NB4 (cell line): Measurements from ENCODE around the gene PRR9.

Experiments used
- POLR2A ChIP-seq: IDR thresholded peaks from 2 replicates; pipeline ENCODE4 v1.6.1; 2011; ENCODE audit warnings: mild to moderate bottlenecking; ENCODE audit not compliant: insufficient read length; ENCODE audit errors: extremely low read depth
- TF ChIP-seq, protein P1 (sequence below): IDR thresholded peaks from one replicate; pipeline ENCODE4 v1.5.1; 2012; ENCODE audit warnings: low read depth, low read length

DNA sequence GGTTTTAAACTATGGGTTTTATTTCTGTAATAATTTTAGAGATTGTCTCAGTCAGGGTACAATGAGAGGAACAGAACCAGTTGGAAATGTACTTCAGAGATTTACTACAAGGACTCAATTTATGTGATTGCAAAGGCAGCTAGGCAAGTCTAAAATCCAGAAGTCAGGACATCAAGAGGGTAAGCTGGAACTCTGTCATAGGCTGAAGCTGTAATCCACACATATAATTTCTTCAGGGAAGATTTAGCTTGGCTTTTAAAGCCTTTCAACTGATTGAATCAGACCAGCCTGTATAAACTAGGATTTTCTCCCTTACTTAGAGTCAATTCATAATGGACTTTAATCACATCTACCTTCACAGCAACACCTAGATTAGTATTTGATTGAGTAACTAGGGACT, 38.5 kb upstream of the PRR9 start:
- TF ChIP-seq, protein P1, sequence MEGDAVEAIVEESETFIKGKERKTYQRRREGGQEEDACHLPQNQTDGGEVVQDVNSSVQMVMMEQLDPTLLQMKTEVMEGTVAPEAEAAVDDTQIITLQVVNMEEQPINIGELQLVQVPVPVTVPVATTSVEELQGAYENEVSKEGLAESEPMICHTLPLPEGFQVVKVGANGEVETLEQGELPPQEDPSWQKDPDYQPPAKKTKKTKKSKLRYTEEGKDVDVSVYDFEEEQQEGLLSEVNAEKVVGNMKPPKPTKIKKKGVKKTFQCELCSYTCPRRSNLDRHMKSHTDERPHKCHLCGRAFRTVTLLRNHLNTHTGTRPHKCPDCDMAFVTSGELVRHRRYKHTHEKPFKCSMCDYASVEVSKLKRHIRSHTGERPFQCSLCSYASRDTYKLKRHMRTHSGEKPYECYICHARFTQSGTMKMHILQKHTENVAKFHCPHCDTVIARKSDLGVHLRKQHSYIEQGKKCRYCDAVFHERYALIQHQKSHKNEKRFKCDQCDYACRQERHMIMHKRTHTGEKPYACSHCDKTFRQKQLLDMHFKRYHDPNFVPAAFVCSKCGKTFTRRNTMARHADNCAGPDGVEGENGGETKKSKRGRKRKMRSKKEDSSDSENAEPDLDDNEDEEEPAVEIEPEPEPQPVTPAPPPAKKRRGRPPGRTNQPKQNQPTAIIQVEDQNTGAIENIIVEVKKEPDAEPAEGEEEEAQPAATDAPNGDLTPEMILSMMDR = no peak
- no peak for TF ChIP-seq POLR2A
